HepG2 (cell line): ENCODE data around the gene NUTF2. TPM values are rescaled to one million over a fixed set of nuclear protein-coding genes. Genes with fewer than 3 reads are reported as not detected.
A peak's percentile ranks its signal among the peaks of the same experiment; 100 is the strongest.

Experiments used
- FUBP1 ChIP-seq: sonication (generic); formaldehyde crosslinking; IDR thresholded peaks from 2 replicates; pipeline ENCODE4 v1.5.1; 2020; ENCODE audit warnings: missing genetic modification reagents, mild to moderate bottlenecking, borderline replicate concordance
- HMG20A ChIP-seq: IDR thresholded peaks from 2 replicates; pipeline ENCODE4 v1.6.1; 2016; ENCODE audit warnings: borderline replicate concordance
- KDM5B ChIP-seq: sonication (generic); formaldehyde crosslinking; IDR thresholded peaks from 2 replicates; pipeline ENCODE4 v1.4.0; 2020; ENCODE audit warnings: missing genetic modification reagents, mild to moderate bottlenecking, borderline replicate concordance
- RORA ChIP-seq: sonication (generic); formaldehyde crosslinking; IDR thresholded peaks from 2 replicates; pipeline ENCODE4 v1.5.0; 2020; ENCODE audit warnings: mild to moderate bottlenecking, missing genetic modification reagents, moderate library complexity
- SOX13 ChIP-seq, 3 experiments: fragments of 450-650 bp in 1 of 3; sonication (generic) in 1 of 3; formaldehyde crosslinking in 1 of 3; IDR thresholded peaks in 2 of 3; conservative IDR thresholded peaks in 1 of 3; 2 replicates each; pipeline versions ENCODE4 v1.5.0 to v1.6.1; 2016 to 2020; ENCODE audit warnings: antibody characterized with exemption in 1 of 3, mild to moderate bottlenecking in 1 of 3, missing compliant biosample characterization in 1 of 3, missing genetic modification reagents in 1 of 3, moderate library complexity in 1 of 3
- TCF7L2 ChIP-seq: IDR thresholded peaks from 2 replicates; pipeline ENCODE4 v1.6.1; 2011; ENCODE audit warnings: mild to moderate bottlenecking, low read depth, low read length, moderate library complexity
- ZKSCAN8 ChIP-seq: IDR thresholded peaks from 2 replicates; pipeline ENCODE4 v1.6.1; 2016; ENCODE audit warnings: borderline replicate concordance, missing genetic modification reagents, missing compliant biosample characterization
- ZNF230 ChIP-seq: sonication (generic); formaldehyde crosslinking; IDR thresholded peaks from 2 replicates; pipeline ENCODE4 v1.4.0; 2020; ENCODE audit warnings: mild to moderate bottlenecking, missing genetic modification reagents
- ZNF264 ChIP-seq: sonication (generic); formaldehyde crosslinking; IDR thresholded peaks from 2 replicates; pipeline ENCODE4 v1.4.0; 2020; ENCODE audit warnings: missing genetic modification reagents
- ZNF343 ChIP-seq: sonication (generic); formaldehyde crosslinking; IDR thresholded peaks from 2 replicates; pipeline ENCODE4 v1.4.0; 2020; ENCODE audit warnings: mild to moderate bottlenecking, missing genetic modification reagents
- ZNF556 ChIP-seq: sonication (generic); formaldehyde crosslinking; IDR thresholded peaks from 2 replicates; pipeline ENCODE4 v1.4.0; 2020; ENCODE audit warnings: mild to moderate bottlenecking, missing genetic modification reagents, borderline replicate concordance
- ZNF7 ChIP-seq: IDR thresholded peaks from 2 replicates; pipeline ENCODE4 v1.6.1; 2016; ENCODE audit warnings: missing biosample characterization, missing genetic modification reagents
- ZNF747 ChIP-seq: sonication (generic); formaldehyde crosslinking; IDR thresholded peaks from 2 replicates; pipeline ENCODE4 v1.8.1; 2023; ENCODE audit warnings: missing genetic modification reagents, mild to moderate bottlenecking, borderline replicate concordance
- ZNF773 ChIP-seq: sonication (generic); formaldehyde crosslinking; IDR thresholded peaks from 2 replicates; pipeline ENCODE4 v1.4.0; 2020; ENCODE audit warnings: missing genetic modification reagents, borderline replicate concordance
- polyA plus RNA-seq, 8 experiments: library from polyadenylated mRNA; depleted of rRNA in 3 of 8; stranded (reverse) in 7 of 8; unstranded in 1 of 8; fragments of >200 nt; fragmentation: Illumina TruSeq in 4 of 8; extraction: Trizol in 4 of 8; gene quantifications; 2 replicates each; pipeline versions ENCODE4 v1.2.1 to v1.2.3, GENCODE V29; 2011 to 2016; ENCODE audit warnings: low read depth in 4 of 8, missing spikeins in 1 of 8, mixed read lengths in 1 of 8; ENCODE audit not compliant: insufficient read depth in 1 of 8
- total RNA-seq, 5 experiments: library from RNA; depleted of rRNA; stranded (reverse); fragments of >200 nt; fragmentation: Illumina TruSeq; extraction: Trizol; gene quantifications; 2 replicates each; pipeline ENCODE4 v1.2.3, GENCODE V29; 2016; ENCODE audit warnings: low read depth in 1 of 5
- TF ChIP-seq, protein P1 (sequence below): sonication (generic); formaldehyde crosslinking; IDR thresholded peaks from 2 replicates; pipeline ENCODE4 v1.4.0; 2020; ENCODE audit warnings: missing genetic modification reagents, mild to moderate bottlenecking, borderline replicate concordance
- TF ChIP-seq, protein P2 (sequence below): IDR thresholded peaks from 2 replicates; pipeline ENCODE4 v1.6.1; 2016
- TF ChIP-seq, protein P3 (sequence below): sonication (generic); formaldehyde crosslinking; IDR thresholded peaks from 2 replicates; pipeline ENCODE4 v1.4.0; 2020; ENCODE audit warnings: missing genetic modification reagents, borderline replicate concordance

The NUTF2 gene
- total and polyA plus RNA-seq, 2 of the 13 experiments (the other 11 are each of a cell fraction or from before 2014, with no cell fraction given) = 168 to 214 TPM

DNA sequence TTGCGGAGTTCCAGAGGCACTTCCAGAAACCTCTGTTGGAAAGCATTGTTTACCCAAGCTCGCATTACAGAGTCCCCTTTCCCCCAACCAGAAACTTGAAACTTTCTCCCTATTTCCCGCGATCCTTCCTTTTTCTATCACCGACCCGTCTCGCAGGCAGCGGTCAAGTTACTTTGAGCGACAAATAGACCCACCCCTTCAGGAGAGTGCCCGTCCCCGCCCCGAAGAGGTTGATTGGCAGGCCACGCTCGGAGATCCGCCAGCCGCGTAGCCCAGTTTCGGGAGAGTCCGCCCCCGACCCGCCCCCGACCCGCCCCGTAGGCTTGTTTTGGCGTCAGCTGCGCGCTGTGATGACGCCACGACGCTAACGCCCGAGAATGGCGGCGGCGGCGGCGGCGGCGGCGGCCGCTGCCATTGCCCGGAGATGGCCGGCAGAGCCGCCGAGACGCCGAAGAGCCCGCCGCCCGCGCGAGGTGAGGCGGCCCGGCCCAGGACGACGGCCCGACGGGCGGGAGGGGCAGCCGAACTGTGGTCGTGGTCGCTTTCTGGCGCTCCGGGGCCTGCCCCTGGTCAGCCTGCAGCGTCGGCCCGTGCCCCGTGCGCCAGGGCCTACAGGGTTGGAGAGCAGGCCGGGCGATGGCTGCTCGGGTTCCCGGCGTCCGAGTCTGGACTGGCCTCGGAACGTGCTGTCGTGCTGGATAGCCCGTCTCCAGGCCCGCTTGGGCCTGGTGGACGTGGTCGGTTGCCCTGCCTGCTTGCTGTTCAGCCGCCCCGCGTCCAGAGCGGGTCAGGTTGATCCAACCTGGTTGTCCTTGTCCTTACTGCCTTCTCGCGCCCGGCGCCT, 46.4 kb downstream of the NUTF2 start, which contains the start of gene PSKH1 (continued):
- TF ChIP-seq, protein P1, sequence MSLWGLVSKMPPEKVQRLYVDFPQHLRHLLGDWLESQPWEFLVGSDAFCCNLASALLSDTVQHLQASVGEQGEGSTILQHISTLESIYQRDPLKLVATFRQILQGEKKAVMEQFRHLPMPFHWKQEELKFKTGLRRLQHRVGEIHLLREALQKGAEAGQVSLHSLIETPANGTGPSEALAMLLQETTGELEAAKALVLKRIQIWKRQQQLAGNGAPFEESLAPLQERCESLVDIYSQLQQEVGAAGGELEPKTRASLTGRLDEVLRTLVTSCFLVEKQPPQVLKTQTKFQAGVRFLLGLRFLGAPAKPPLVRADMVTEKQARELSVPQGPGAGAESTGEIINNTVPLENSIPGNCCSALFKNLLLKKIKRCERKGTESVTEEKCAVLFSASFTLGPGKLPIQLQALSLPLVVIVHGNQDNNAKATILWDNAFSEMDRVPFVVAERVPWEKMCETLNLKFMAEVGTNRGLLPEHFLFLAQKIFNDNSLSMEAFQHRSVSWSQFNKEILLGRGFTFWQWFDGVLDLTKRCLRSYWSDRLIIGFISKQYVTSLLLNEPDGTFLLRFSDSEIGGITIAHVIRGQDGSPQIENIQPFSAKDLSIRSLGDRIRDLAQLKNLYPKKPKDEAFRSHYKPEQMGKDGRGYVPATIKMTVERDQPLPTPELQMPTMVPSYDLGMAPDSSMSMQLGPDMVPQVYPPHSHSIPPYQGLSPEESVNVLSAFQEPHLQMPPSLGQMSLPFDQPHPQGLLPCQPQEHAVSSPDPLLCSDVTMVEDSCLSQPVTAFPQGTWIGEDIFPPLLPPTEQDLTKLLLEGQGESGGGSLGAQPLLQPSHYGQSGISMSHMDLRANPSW (CRISPR knock-in tag) = 0 out of 2 replicates have a peak, but pooled peaks have one; percentile 15
- TF ChIP-seq ZNF343 (no peak), ZNF556 (peak; percentile 77), FUBP1 (CRISPR knock-in tag) (no peak), HMG20A (CRISPR knock-in tag) (no peak), ZNF264 (CRISPR knock-in tag) (no peak), ZNF747 (CRISPR knock-in tag) (peak; percentile 54; the same call in 1 of the 2 replicates), ZNF773 (CRISPR knock-in tag) (peak; percentile 84; the same call in 1 of the 2 replicates), ZKSCAN8 (CRISPR knock-in tag) (no peak), RORA (no peak), KDM5B (peak; percentile 97), ZNF230 (CRISPR knock-in tag) (peak; percentile 23; the same call in 1 of the 2 replicates), TCF7L2 (no peak), ZNF7 (CRISPR knock-in tag) (no peak), SOX13 (IDR thresholded peaks at IDR 0.05) (no peak), SOX13 (CRISPR knock-in tag; conservative IDR thresholded peaks at IDR 0.05 in 1 of 2, IDR thresholded peaks at IDR 0.05 in 1 of 2) (0 out of 4 replicates have a peak, but pooled peaks of 1 of the 2 experiments have one; percentile 74)
- TF ChIP-seq, protein P2, sequence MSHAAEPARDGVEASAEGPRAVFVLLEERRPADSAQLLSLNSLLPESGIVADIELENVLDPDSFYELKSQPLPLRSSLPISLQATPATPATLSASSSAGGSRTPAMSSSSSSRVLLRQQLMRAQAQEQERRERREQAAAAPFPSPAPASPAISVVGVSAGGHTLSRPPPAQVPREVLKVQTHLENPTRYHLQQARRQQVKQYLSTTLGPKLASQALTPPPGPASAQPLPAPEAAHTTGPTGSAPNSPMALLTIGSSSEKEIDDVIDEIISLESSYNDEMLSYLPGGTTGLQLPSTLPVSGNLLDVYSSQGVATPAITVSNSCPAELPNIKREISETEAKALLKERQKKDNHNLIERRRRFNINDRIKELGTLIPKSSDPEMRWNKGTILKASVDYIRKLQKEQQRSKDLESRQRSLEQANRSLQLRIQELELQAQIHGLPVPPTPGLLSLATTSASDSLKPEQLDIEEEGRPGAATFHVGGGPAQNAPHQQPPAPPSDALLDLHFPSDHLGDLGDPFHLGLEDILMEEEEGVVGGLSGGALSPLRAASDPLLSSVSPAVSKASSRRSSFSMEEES (CRISPR knock-in tag) = no peak; the same call in 1 of the 2 replicates
- TF ChIP-seq, protein P3, sequence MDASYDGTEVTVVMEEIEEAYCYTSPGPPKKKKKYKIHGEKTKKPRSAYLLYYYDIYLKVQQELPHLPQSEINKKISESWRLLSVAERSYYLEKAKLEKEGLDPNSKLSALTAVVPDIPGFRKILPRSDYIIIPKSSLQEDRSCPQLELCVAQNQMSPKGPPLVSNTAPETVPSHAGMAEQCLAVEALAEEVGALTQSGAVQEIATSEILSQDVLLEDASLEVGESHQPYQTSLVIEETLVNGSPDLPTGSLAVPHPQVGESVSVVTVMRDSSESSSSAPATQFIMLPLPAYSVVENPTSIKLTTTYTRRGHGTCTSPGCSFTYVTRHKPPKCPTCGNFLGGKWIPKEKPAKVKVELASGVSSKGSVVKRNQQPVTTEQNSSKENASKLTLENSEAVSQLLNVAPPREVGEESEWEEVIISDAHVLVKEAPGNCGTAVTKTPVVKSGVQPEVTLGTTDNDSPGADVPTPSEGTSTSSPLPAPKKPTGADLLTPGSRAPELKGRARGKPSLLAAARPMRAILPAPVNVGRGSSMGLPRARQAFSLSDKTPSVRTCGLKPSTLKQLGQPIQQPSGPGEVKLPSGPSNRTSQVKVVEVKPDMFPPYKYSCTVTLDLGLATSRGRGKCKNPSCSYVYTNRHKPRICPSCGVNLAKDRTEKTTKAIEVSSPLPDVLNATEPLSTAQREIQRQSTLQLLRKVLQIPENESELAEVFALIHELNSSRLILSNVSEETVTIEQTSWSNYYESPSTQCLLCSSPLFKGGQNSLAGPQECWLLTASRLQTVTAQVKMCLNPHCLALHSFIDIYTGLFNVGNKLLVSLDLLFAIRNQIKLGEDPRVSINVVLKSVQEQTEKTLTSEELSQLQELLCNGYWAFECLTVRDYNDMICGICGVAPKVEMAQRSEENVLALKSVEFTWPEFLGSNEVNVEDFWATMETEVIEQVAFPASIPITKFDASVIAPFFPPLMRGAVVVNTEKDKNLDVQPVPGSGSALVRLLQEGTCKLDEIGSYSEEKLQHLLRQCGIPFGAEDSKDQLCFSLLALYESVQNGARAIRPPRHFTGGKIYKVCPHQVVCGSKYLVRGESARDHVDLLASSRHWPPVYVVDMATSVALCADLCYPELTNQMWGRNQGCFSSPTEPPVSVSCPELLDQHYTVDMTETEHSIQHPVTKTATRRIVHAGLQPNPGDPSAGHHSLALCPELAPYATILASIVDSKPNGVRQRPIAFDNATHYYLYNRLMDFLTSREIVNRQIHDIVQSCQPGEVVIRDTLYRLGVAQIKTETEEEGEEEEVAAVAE (CRISPR knock-in tag) = no peak
